Mucosa of stomach (tissue), 1 donor: ENCODE measurements around the gene CDK19.

Source experiments
- H3K27me3 ChIP-seq: one replicate; pipeline ENCODE4 v1.7.0; 2013; ENCODE audit warnings: mild to moderate bottlenecking, low read length; ENCODE audit not compliant: control insufficient read depth, insufficient read depth
- H3K36me3 ChIP-seq: one replicate; pipeline ENCODE4 v1.7.0; 2013; ENCODE audit warnings: low read length; ENCODE audit not compliant: control insufficient read depth, insufficient read depth
- H3K4me1 ChIP-seq: one replicate; pipeline ENCODE4 v1.7.0; 2013; ENCODE audit warnings: mild to moderate bottlenecking, low read length; ENCODE audit not compliant: control insufficient read depth, insufficient read depth
- H3K4me3 ChIP-seq: one replicate; pipeline ENCODE4 v1.7.0; 2013; ENCODE audit warnings: low read length
- H3K9ac ChIP-seq: one replicate; pipeline ENCODE4 v1.7.0; 2013; ENCODE audit warnings: mild to moderate bottlenecking, low read length, moderate library complexity
- H3K9me3 ChIP-seq: one replicate; pipeline ENCODE4 v1.7.0; 2013; ENCODE audit warnings: mild to moderate bottlenecking, low read length, moderate library complexity; ENCODE audit not compliant: control insufficient read depth
- donor health status: Pancreatic carcinoma.

CDK19 gene

GRCh38 chr6:110831405-110831804 is 16.1 kb upstream of the CDK19 start:
- Histone ChIP-seq H3K27me3 (no peaks in the 10 kb centered on the region), H3K9ac (no peak overlapping the region), H3K36me3 (no peaks in the 10 kb centered on the region), H3K9me3 (no peaks in the 10 kb centered on the region), H3K4me3 (no peak overlapping the region), H3K4me1 (peaks cover 4% of the 10 kb centered on the region)

- Histone ChIP-seq H3K27me3 (no peaks in the 10 kb centered on the region), H3K9me3 (no peaks in the 10 kb centered on the region), H3K36me3 (no peaks in the 10 kb centered on the region), H3K9ac (no peak overlapping the region), H3K4me1 (peaks cover 8% of the 10 kb centered on the region), H3K4me3 (no peak overlapping the region)
Measured at GRCh38 chr6:110828396-110828795, 13.1 kb upstream of the CDK19 start.

- H3K9ac ChIP-seq: peak overlapping the region; percentile 37
- no peaks in the 10 kb centered on the region for H3K27me3 ChIP-seq
- H3K9me3 ChIP-seq: no peaks in the 10 kb centered on the region
Measured at GRCh38 chr6:110826236-110827129, 11.2 kb upstream of the CDK19 start.

GRCh38 chr6:110823146-110823545 is 7.9 kb upstream of the CDK19 start:
- no peaks in the 10 kb centered on the region for H3K9me3 ChIP-seq
- no peaks in the 10 kb centered on the region for H3K36me3 ChIP-seq
- H3K4me3 ChIP-seq: no peak overlapping the region
- no peaks in the 10 kb centered on the region for H3K27me3 ChIP-seq
- H3K9ac ChIP-seq: no peak overlapping the region
- peaks cover 8% of the 10 kb centered on the region for H3K4me1 ChIP-seq

More at GRCh38 chr6:110826236-110827129, 11.2 kb upstream of the CDK19 start:
- Histone ChIP-seq H3K36me3 (no peaks in the 10 kb centered on the region), H3K4me3 (no peak overlapping the region), H3K4me1 (peaks cover 8% of the 10 kb centered on the region)

- Histone ChIP-seq H3K27me3 (no peaks in the 10 kb centered on the region), H3K9me3 (no peaks in the 10 kb centered on the region), H3K9ac (no peak overlapping the region), H3K36me3 (no peaks in the 10 kb centered on the region), H3K4me1 (peaks cover 8% of the 10 kb centered on the region), H3K4me3 (no peak overlapping the region)
Measured at GRCh38 chr6:110822249-110822648, 7.0 kb upstream of the CDK19 start.

GRCh38 chr6:110816677-110817076 is 1.4 kb upstream of the CDK19 start:
- H3K36me3 ChIP-seq: no peaks in the 10 kb centered on the region
- no peak overlapping the region for H3K9ac ChIP-seq
- no peaks in the 10 kb centered on the region for H3K9me3 ChIP-seq
- H3K4me3 ChIP-seq: no peak overlapping the region
- no peaks in the 10 kb centered on the region for H3K27me3 ChIP-seq
- peaks cover 9% of the 10 kb centered on the region for H3K4me1 ChIP-seq

GRCh38 chr6:110815015-110815410 is 256 bp downstream of the CDK19 start:
- H3K27me3 ChIP-seq: no peaks in the 10 kb centered on the region
- H3K4me3 ChIP-seq: peak overlapping the region; percentile 81
- peaks cover 9% of the 10 kb centered on the region for H3K4me1 ChIP-seq
- H3K9ac ChIP-seq: peak overlapping the region; percentile 86
- no peaks in the 10 kb centered on the region for H3K36me3 ChIP-seq
- no peaks in the 10 kb centered on the region for H3K9me3 ChIP-seq

GRCh38 chr6:110814102-110815014 is 911 bp downstream of the CDK19 start:
- peaks cover 9% of the 10 kb centered on the region for H3K4me1 ChIP-seq
- H3K9me3 ChIP-seq: no peaks in the 10 kb centered on the region
- H3K4me3 ChIP-seq: peak overlapping the region; percentile 81
- H3K36me3 ChIP-seq: no peaks in the 10 kb centered on the region
- peak overlapping the region; percentile 86 for H3K9ac ChIP-seq
- no peaks in the 10 kb centered on the region for H3K27me3 ChIP-seq

- H3K9ac ChIP-seq: peak overlapping the region; percentile 86
- H3K4me3 ChIP-seq: peak overlapping the region; percentile 81
Measured at GRCh38 chr6:110813338-110814101, 1.7 kb downstream of the CDK19 start.

GRCh38 chr6:110812719-110813118 is 2.5 kb downstream of the CDK19 start:
- Histone ChIP-seq H3K27me3 (no peaks in the 10 kb centered on the region), H3K9ac (no peak overlapping the region), H3K36me3 (no peaks in the 10 kb centered on the region), H3K9me3 (no peaks in the 10 kb centered on the region), H3K4me1 (peaks cover 9% of the 10 kb centered on the region), H3K4me3 (no peak overlapping the region)

More at GRCh38 chr6:110813338-110814101, 1.7 kb downstream of the CDK19 start:
- Histone ChIP-seq H3K9me3 (no peaks in the 10 kb centered on the region), H3K36me3 (no peaks in the 10 kb centered on the region), H3K4me1 (peaks cover 9% of the 10 kb centered on the region), H3K27me3 (no peaks in the 10 kb centered on the region)

GRCh38 chr6:110810896-110811586 is 4.2 kb downstream of the CDK19 start:
- Histone ChIP-seq H3K27me3 (no peaks in the 10 kb centered on the region), H3K4me3 (no peak overlapping the region), H3K9me3 (no peaks in the 10 kb centered on the region), H3K36me3 (no peaks in the 10 kb centered on the region), H3K9ac (no peak overlapping the region), H3K4me1 (peaks cover 5% of the 10 kb centered on the region)
